ENCODE results near the gene ONECUT2.
A peak's percentile ranks its signal among the peaks of the same experiment; 100 is the strongest.

The ONECUT2 gene

DNA sequence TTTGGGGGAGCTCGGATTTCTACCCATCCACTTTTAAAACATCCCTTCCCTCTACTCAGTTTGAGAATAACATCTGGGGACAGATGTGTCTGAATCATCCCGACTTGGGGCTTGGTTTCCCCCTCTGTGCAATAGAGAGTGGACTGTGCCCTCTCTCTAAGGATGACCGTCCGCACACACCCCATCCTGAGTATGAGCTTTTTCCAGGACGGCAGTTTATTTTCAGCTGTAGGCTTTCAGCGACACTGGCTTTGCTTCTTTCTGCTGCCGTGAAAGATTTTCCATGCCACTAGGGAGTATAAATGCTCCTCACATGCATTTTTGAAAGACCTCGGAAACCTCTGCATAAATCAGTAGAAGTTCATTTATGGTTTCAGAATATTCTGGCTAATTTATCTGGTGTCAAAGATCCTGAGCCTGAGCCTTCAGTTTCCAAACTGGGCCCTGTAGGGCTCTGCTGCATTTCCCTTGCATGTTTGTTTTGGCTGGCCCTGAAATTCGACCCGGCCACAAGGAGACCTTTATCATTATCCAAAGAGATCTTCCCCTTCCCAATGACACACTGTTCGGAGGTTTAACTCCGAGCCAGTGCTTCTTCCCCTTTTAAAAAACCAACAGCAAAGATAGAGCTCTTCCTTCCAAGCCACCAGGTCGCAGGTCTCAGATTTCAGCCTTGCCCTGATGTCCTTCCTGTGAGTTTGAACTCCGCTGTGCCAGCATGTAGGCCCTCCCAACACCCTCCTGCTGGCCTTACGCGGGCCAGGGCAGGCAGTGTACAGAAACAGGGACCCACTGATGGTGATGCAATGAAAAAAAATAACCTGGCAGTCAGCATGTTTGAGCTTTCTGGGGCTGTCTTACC is 98.1 kb downstream of the ONECUT2 start:
- DNase-seq = peak; percentile 66 to 88

DNA sequence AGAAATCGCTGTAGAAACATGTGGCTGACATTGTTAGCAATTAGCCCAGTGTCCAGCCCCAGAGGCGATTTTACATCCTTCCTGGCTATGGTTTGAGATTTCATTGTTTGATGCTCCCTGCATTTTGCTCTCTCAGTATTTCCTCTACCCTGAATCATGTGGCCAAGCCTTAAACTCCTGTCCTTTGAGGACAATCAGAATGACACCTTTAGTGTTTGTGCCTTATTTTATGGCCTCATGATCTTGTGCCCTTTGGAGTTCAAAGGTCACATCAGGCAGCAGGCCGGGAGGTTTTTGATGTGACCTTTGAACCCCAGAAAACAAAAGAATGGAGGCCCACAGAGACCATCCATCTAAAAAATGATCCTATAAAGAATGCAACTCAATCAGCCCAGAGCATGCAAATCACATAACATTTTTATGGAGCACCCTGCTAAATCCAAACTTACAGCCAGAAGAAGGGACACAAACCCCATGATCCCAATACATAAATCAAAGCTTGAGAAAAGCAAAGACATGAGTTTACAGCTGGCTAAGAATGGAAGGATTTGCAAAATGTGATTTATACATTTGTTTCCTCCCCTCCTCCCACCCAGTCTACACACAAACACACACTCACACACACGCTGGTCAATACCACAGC is 98.8 kb downstream of the ONECUT2 start:
- no peak for DNase-seq

GRCh38 chr18:57534511-57534909 is 99.3 kb downstream of the ONECUT2 start:
- DNase-seq = no peak

DNA sequence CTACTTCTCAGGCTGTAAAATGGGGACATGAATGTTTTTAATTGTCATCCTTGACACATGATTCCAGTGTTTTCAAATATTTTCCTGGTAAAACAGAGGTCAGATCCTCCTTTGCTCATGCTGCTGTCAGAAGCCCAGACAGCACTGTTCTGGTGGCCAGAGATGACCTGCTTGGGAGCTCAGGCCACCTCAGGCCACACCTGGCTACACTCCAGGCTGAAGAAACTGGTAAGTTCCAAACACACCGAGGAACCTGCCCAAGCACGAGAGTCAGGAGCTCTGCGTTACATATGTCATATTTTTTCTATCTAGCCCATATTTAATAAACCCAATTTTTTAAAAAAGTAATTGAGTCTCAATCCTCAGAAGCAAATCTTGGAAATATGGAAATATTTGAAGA is 103.4 kb downstream of the ONECUT2 start:
- no peak for DNase-seq

DNA sequence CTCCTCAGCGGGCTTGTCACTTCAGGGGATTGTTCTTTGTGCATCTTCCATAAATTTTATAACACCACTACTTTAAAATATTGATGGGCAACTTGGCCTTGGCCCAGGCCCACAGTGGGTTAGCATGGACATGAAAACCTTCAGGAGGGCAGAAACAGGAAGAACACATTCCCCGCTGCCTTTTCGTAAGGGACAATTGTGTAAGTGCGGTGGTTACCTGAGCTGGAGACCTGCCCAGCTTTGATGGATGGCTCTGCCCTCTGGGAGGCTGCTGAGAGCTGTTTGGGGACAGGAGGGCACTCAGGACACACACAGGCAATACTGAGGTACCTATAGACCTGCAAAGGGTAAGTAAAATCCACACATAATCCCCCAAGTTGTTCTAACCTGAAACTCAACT is 104.5 kb downstream of the ONECUT2 start:
- DNase-seq = no peak
